ENCODE data around the gene POLE.
"Not testable (repeated sequence)": the region's sequence is repeated elsewhere in the genome, so short reads cannot be mapped to it uniquely, and the experiment has no call there.

The POLE gene

GRCh38 chr12:132614029-132614428 lies 73.1 kb downstream of the POLE start:
- DNase-seq (ENCODE audit: low read depth in 2 of 2): no peak

- DNase-seq (ENCODE audit: low read depth in 2 of 2): no peak
Observed at GRCh38 chr12:132611620-132612019, 75.5 kb downstream of the POLE start.

GRCh38 chr12:132610866-132611602 lies 76.1 kb downstream of the POLE start:
- DNase-seq (ENCODE audit: low read depth in 2 of 2): no peak

GRCh38 chr12:132610051-132610759 lies 76.9 kb downstream of the POLE start, which contains the start of gene LRCOL1:
TSS of gene LRCOL1 (minus strand) at chr12:132610582. CDS start at chr12:132606251, 4,331 bp downstream.
- DNase-seq (ENCODE audit: low read depth in 2 of 2): no peak

- DNase-seq (ENCODE audit: low read depth in 2 of 2): no peak
Observed at GRCh38 chr12:132608231-132609171, 78.6 kb downstream of the POLE start.

GRCh38 chr12:132606927-132607326 lies 80.2 kb downstream of the POLE start:
- DNase-seq (ENCODE audit: low read depth in 2 of 2): no peak

GRCh38 chr12:132606466-132606865 lies 80.7 kb downstream of the POLE start:
- no peak for DNase-seq (ENCODE audit: low read depth in 2 of 2)

- no peak for DNase-seq (ENCODE audit: low read depth in 2 of 2)
Observed at GRCh38 chr12:132605892-132606291, 81.2 kb downstream of the POLE start.

- DNase-seq (ENCODE audit: low read depth in 2 of 2): no peak
Observed at GRCh38 chr12:132604668-132605441, 82.3 kb downstream of the POLE start.

- DNase-seq (ENCODE audit: low read depth in 2 of 2): no peak
Observed at GRCh38 chr12:132604151-132604618, 83.0 kb downstream of the POLE start.

GRCh38 chr12:132603240-132604150 lies 83.6 kb downstream of the POLE start:
- DNase-seq (ENCODE audit: low read depth in 2 of 2): no peak

- no peak for DNase-seq (ENCODE audit: low read depth in 2 of 2)
Observed at GRCh38 chr12:132602572-132603239, 84.4 kb downstream of the POLE start.

GRCh38 chr12:132601171-132601883 lies 85.8 kb downstream of the POLE start:
- no peak for DNase-seq (ENCODE audit: low read depth in 2 of 2)

- DNase-seq (ENCODE audit: low read depth in 2 of 2): no peak
Observed at GRCh38 chr12:132600048-132601032, 86.8 kb downstream of the POLE start.

GRCh38 chr12:132599502-132599901 lies 87.6 kb downstream of the POLE start:
- DNase-seq (ENCODE audit: low read depth in 2 of 2): not testable (repeated sequence)

GRCh38 chr12:132597333-132598316 lies 89.5 kb downstream of the POLE start:
- DNase-seq (ENCODE audit: low read depth in 2 of 2): no peak
